ENCODE results near the gene INPP5F.

GRCh38 chr10:119749455-119749854 lies 23.6 kb downstream of the INPP5F start:
- TF ChIP-seq CTCF (IDR thresholded peaks at IDR 0.05) (no peak), POLR2A (IDR thresholded peaks at IDR 0.05) (no peak), POLR2AphosphoS5 (IDR thresholded peaks at IDR 0.05) (no peak), EP300 (IDR thresholded peaks at IDR 0.05) (no peak)

Measured in gastroesophageal sphincter (tissue), 3 donors.